Spinal cord (tissue), 10 donors: Measurements from ENCODE around the gene TAPBP. TPM values are rescaled to one million over a fixed set of nuclear protein-coding genes. Genes with fewer than 3 reads are reported as not detected.
A peak's percentile ranks its signal among the peaks of the same experiment; 100 is the strongest.
"Not testable (repeated sequence)": the region's sequence is repeated elsewhere in the genome, so short reads cannot be mapped to it uniquely, and the experiment has no call there.

Source experiments
- DNase-seq, 6 donors: peaks; one replicate each; pipeline versions ENCODE4 v3.0.0 to v3.0.0-alpha.2; 2013 to 2015; ENCODE audit warnings: low spot score in 6 of 6, low read depth in 4 of 6
- H3K27ac ChIP-seq: one replicate; pipeline ENCODE4 v1.5.1; 2013; ENCODE audit warnings: low read depth, low read length, control low read depth
- H3K27me3 ChIP-seq: one replicate; pipeline ENCODE4 v1.6.1; 2013; ENCODE audit warnings: low read length; ENCODE audit not compliant: control insufficient read depth, insufficient read depth
- H3K36me3 ChIP-seq: one replicate; pipeline ENCODE4 v1.6.1; 2013; ENCODE audit warnings: low read length; ENCODE audit not compliant: control insufficient read depth, insufficient read depth
- H3K4me1 ChIP-seq: one replicate; pipeline ENCODE4 v1.6.1; 2013; ENCODE audit warnings: low read length; ENCODE audit not compliant: control insufficient read depth, insufficient read depth
- H3K4me3 ChIP-seq: one replicate; pipeline ENCODE4 v1.5.1; 2013; ENCODE audit warnings: low read depth, low read length, control low read depth
- H3K9me3 ChIP-seq: one replicate; pipeline ENCODE4 v1.6.1; 2013; ENCODE audit warnings: low read length; ENCODE audit not compliant: control insufficient read depth, insufficient read depth
- WGBS: methylation state at CpG from one replicate; pipeline ENCODE4 v1.1.5; 2013; ENCODE audit warnings: missing lambda C conversion rate; ENCODE audit not compliant: insufficient coverage; 5-methylcytosine and 5-hydroxymethylcytosine counted together
- polyA plus RNA-seq, 2 donors: library from polyadenylated mRNA; unstranded; fragments of 120-200 nt; gene quantifications; one replicate each; pipeline ENCODE4 v1.2.1, GENCODE V29; 2013; ENCODE audit not compliant: insufficient read length in 2 of 2
- total RNA-seq, 2 donors: library from RNA; depleted of rRNA in 1 of 2; stranded (reverse); fragments of 120-200 nt in 1 of 2; fragments of >200 nt in 1 of 2; gene quantifications; one replicate each; pipeline versions ENCODE4 v1.2.3 to v1.2.4, GENCODE V29; 2013 to 2014
- donor health status: healthy.

Gene TAPBP
- total and polyA plus RNA-seq, 4 donors, result 41.3 to 49.2 (median 45.4) TPM

GRCh38 chr6:33273129-33273923 is 40.6 kb downstream of the TAPBP start:
- H3K27ac ChIP-seq, result no peak overlapping the region
- H3K4me1 ChIP-seq, result peaks cover 43% of the 10 kb centered on the region
- H3K9me3 ChIP-seq, result no peaks in the 10 kb centered on the region
- peak overlapping the region; percentile 99 for H3K4me3 ChIP-seq
- 86% methylated on average over 4 of the region's 11 CpGs for WGBS
- no peaks in the 10 kb centered on the region for H3K27me3 ChIP-seq
- DNase-seq, result no peak
- peaks cover 50% of the 10 kb centered on the region for H3K36me3 ChIP-seq

- DNase-seq, result no peak
- Histone ChIP-seq H3K9me3 (no peaks in the 10 kb centered on the region), H3K36me3 (peaks cover 50% of the 10 kb centered on the region), H3K27ac (peak overlapping the region; percentile 97), H3K4me1 (peaks cover 35% of the 10 kb centered on the region), H3K4me3 (peak overlapping the region; percentile 99), H3K27me3 (no peaks in the 10 kb centered on the region)
- WGBS, result 0% methylated on average over 11 of the region's 22 CpGs
Measured at GRCh38 chr6:33272275-33273128, 41.4 kb downstream of the TAPBP start.

- Histone ChIP-seq H3K36me3 (peaks cover 55% of the 10 kb centered on the region), H3K27me3 (no peaks in the 10 kb centered on the region), H3K27ac (peak within 1 kb of the TSS; percentile 97), H3K4me1 (peaks cover 29% of the 10 kb centered on the region), H3K9me3 (no peaks in the 10 kb centered on the region), H3K4me3 (peak within 1 kb of the TSS; percentile 99)
- DNase-seq, result peak; percentile 95 to 100 (median 99)
- WGBS, result under 1% methylated on average over 45 of the region's 48 CpGs
Measured at GRCh38 chr6:33271468-33272274, 42.2 kb downstream of the TAPBP start, which contains the start of the genes RPS18 and VPS52. TSS of gene RPS18 (plus strand) at chr6:33272075. CDS start at chr6:33272120, 45 bp downstream. TSS of gene VPS52 (minus strand) at chr6:33271876. CDS start at chr6:33271675, 201 bp downstream.

- WGBS, result 0% methylated on average over 3 of the region's 7 CpGs
- Histone ChIP-seq H3K27ac (peak overlapping the region; percentile 97), H3K4me1 (peaks cover 23% of the 10 kb centered on the region), H3K36me3 (peaks cover 57% of the 10 kb centered on the region), H3K9me3 (no peaks in the 10 kb centered on the region), H3K4me3 (peak overlapping the region; percentile 99), H3K27me3 (no peaks in the 10 kb centered on the region)
- DNase-seq, result no peak
Measured at GRCh38 chr6:33271117-33271467, 42.8 kb downstream of the TAPBP start.

- Histone ChIP-seq H3K9me3 (no peaks in the 10 kb centered on the region), H3K4me3 (no peak overlapping the region), H3K27me3 (no peaks in the 10 kb centered on the region), H3K27ac (no peak overlapping the region), H3K36me3 (peaks cover 65% of the 10 kb centered on the region), H3K4me1 (no peaks in the 10 kb centered on the region)
- WGBS, result 93% methylated on average over 3 of the region's 7 CpGs
- no peak for DNase-seq
Measured at GRCh38 chr6:33264015-33264414, 49.9 kb downstream of the TAPBP start.

GRCh38 chr6:33262490-33262889 is 51.4 kb downstream of the TAPBP start:
- DNase-seq, H3K4me1 ChIP-seq, H3K27me3 ChIP-seq, H3K4me3 ChIP-seq, H3K9me3 ChIP-seq, H3K27ac ChIP-seq: not testable (repeated sequence)
- WGBS, result no CpG with 5 or more reads among the region's 3 CpGs
- H3K36me3 ChIP-seq, result peaks cover 64% of the 10 kb centered on the region

- Histone ChIP-seq H3K27ac (no peak overlapping the region), H3K4me3 (no peak overlapping the region), H3K9me3 (no peaks in the 10 kb centered on the region), H3K4me1 (no peaks in the 10 kb centered on the region), H3K27me3 (no peaks in the 10 kb centered on the region), H3K36me3 (peaks cover 42% of the 10 kb centered on the region)
- 91% methylated on average over 3 of the region's 5 CpGs for WGBS
- DNase-seq, result no peak
Measured at GRCh38 chr6:33259032-33259431, 54.8 kb downstream of the TAPBP start.

GRCh38 chr6:33254591-33254990 is 59.3 kb downstream of the TAPBP start:
- no peak for DNase-seq
- no CpG with 5 or more reads among the region's 4 CpGs for WGBS
- H3K27ac ChIP-seq, result no peak overlapping the region
- no peak overlapping the region for H3K4me3 ChIP-seq
- no peaks in the 10 kb centered on the region for H3K9me3 ChIP-seq
- H3K36me3 ChIP-seq, result peaks cover 42% of the 10 kb centered on the region
- H3K27me3 ChIP-seq, result no peaks in the 10 kb centered on the region
- H3K4me1 ChIP-seq, result peaks cover 5% of the 10 kb centered on the region

GRCh38 chr6:33252759-33253158 is 61.1 kb downstream of the TAPBP start:
- H3K36me3 ChIP-seq, result peaks cover 30% of the 10 kb centered on the region
- peaks cover 19% of the 10 kb centered on the region for H3K4me1 ChIP-seq
- DNase-seq, result no peak
- no peaks in the 10 kb centered on the region for H3K27me3 ChIP-seq
- no peak overlapping the region for H3K4me3 ChIP-seq
- H3K27ac ChIP-seq, result no peak overlapping the region
- no peaks in the 10 kb centered on the region for H3K9me3 ChIP-seq
